ENCODE measurements around the gene SPATA13. TPM values are rescaled to one million over a fixed set of nuclear protein-coding genes. Genes with fewer than 3 reads are reported as not detected.

SPATA13 gene
- total RNA-seq, 1 donor, result 122 TPM

DNA sequence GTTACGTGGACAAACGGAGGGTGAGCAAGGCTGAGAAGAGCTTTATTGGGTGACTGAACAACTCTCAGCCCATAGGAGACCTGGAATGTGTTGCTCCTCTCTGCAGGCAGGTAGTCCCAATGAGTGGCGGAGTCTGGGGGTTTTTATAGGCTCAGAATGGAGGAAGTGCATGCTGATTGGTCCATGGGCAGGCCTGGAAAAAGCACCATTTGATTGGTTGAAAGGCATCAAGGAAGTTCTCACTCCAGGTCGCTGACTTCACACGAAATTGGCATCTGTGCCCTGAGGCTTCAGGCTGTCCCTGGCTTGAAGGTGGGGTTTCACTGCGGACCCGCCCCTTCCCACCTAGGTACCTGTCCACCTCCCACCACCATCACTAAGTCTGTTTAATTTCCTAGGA, 65.4 kb downstream of the SPATA13 start:
- Histone ChIP-seq H3K4me3 (ENCODE audit: low read length) (no peak overlapping the region), H3K9me3 (ENCODE audit: low read depth, low read length) (no peaks in the 10 kb centered on the region), H3K4me1 (ENCODE audit: insufficient read depth, low read length) (peaks cover 40% of the 10 kb centered on the region), H3K27me3 (ENCODE audit: insufficient read depth, low read length) (no peaks in the 10 kb centered on the region)

DNA sequence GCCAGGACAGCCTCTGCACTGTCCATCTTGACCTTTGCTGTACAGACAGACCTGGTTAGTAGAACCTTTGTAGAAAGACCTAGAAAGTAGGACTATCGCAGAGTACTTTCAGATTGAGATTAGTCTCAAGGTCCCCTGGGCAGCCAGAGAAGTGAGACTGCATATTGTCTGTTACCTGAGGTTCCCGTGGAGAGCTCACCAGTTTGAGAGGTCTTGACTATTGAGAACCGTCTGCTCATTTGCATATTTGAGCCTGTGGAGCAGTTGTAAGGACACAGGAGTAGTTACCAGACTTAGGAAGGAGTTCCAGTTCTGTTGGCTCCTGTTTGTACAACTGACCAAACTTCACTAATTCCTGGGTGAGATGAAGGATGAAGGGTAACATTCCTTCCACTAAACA, 66.2 kb downstream of the SPATA13 start:
- Histone ChIP-seq H3K4me1 (ENCODE audit: insufficient read depth, low read length) (peaks cover 41% of the 10 kb centered on the region), H3K4me3 (ENCODE audit: low read length) (no peak overlapping the region), H3K9me3 (ENCODE audit: low read depth, low read length) (no peaks in the 10 kb centered on the region), H3K27me3 (ENCODE audit: insufficient read depth, low read length) (no peaks in the 10 kb centered on the region)

DNA sequence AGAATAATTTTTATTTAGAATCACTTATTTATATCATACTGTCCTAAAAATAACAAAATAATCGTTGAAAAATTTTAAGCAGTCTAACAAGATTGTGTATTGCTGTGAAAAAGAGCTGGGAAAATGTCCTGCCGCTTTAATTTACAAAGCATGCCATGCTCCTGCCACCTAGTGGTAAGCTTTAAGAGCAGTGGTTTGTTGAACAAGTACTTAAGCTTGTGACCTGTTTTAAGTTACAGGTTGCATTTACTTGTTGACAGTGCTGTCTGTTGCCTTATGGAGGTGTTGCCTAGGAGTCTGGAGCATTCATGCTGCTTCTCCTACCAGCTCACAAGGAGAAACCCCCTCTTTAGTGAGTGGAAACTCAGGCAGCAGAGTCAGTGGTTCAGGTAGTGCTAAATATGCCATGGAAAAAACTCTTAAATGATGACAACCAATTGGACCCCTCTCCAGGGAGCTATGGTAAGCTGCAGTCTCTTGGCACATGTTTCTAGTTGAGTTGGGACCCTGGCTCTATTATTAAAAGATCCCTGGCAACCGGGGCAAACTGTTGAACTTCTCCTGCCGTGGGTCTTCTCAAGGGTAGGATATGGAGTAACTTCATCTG, 68.4 kb downstream of the SPATA13 start:
- Histone ChIP-seq H3K4me3 (ENCODE audit: low read length) (no peak overlapping the region), H3K9me3 (ENCODE audit: low read depth, low read length) (no peaks in the 10 kb centered on the region), H3K4me1 (ENCODE audit: insufficient read depth, low read length) (peaks cover 35% of the 10 kb centered on the region), H3K27me3 (ENCODE audit: insufficient read depth, low read length) (no peaks in the 10 kb centered on the region)

GRCh38 chr13:24230428-24231072, 70.0 kb downstream of the SPATA13 start:
- Histone ChIP-seq H3K4me3 (ENCODE audit: low read length) (no peak overlapping the region), H3K27me3 (ENCODE audit: insufficient read depth, low read length) (no peaks in the 10 kb centered on the region), H3K9me3 (ENCODE audit: low read depth, low read length) (no peaks in the 10 kb centered on the region), H3K4me1 (ENCODE audit: insufficient read depth, low read length) (peaks cover 21% of the 10 kb centered on the region)

DNA sequence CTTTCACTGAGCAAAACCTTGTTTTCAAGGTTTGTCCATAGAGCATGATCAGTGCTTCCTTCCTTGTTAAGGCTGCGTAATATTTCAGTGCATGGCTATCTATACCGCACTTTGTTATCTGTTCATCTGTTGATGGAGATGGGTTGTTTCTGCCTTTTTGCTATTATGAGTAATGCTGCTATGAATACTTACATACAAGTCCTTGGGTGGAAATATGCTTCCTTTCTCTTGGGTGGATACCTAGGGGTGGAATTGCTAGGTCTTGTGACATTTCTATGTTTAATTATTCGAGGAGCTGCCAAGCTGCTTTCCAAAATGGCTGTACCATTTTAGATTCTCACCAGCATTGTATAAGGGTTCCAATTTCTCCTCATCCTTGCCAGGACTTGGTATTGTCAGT, 70.9 kb downstream of the SPATA13 start:
- Histone ChIP-seq H3K4me3 (ENCODE audit: low read length) (no peak overlapping the region), H3K9me3 (ENCODE audit: low read depth, low read length) (no peaks in the 10 kb centered on the region), H3K4me1 (ENCODE audit: insufficient read depth, low read length) (peaks cover 17% of the 10 kb centered on the region), H3K27me3 (ENCODE audit: insufficient read depth, low read length) (no peaks in the 10 kb centered on the region)

- no peaks in the 10 kb centered on the region for H3K27me3 ChIP-seq (ENCODE audit: insufficient read depth, low read length)
- H3K9me3 ChIP-seq (ENCODE audit: low read depth, low read length), result no peaks in the 10 kb centered on the region
Measured at GRCh38 chr13:24232037-24232436, 71.5 kb downstream of the SPATA13 start.

GRCh38 chr13:24232474-24232873, 72.0 kb downstream of the SPATA13 start:
- no peak overlapping the region for H3K4me3 ChIP-seq (ENCODE audit: low read length)
- peaks cover 17% of the 10 kb centered on the region for H3K4me1 ChIP-seq (ENCODE audit: insufficient read depth, low read length)

More at GRCh38 chr13:24232037-24232436, 71.5 kb downstream of the SPATA13 start:
- Histone ChIP-seq H3K4me3 (ENCODE audit: low read length) (no peak overlapping the region), H3K4me1 (ENCODE audit: insufficient read depth, low read length) (peaks cover 17% of the 10 kb centered on the region)

DNA sequence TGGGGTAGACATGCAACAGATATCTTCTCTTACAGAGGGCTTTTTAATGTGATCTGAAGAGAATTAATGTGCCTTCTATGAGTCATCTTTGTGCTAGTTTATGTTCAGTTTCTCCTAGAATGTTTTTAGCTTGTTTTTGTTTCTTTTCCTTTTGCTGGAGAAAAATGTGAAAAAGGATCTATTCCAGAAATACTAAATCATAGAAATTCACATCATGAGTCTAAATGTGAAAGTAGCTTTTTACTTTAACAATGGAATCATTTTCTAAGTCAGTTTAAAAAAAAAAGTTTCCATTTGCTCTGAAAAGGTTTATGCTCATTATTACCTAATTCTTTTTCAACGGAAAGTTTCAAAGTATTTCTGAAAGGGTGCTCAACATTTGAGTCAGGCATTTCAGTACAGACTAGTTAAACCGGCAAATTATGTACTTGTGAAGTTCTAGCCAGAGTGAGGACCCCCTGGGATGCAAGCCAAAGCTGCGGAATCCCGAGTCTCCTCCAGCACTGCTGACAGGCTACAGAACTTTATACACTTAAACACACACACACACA, 72.9 kb downstream of the SPATA13 start:
- peaks cover 17% of the 10 kb centered on the region for H3K4me1 ChIP-seq (ENCODE audit: insufficient read depth, low read length)
- H3K27me3 ChIP-seq (ENCODE audit: insufficient read depth, low read length), result no peaks in the 10 kb centered on the region
- H3K4me3 ChIP-seq (ENCODE audit: low read length), result no peak overlapping the region
- no peaks in the 10 kb centered on the region for H3K9me3 ChIP-seq (ENCODE audit: low read depth, low read length)

More at GRCh38 chr13:24232474-24232873, 72.0 kb downstream of the SPATA13 start:
- no peaks in the 10 kb centered on the region for H3K27me3 ChIP-seq (ENCODE audit: insufficient read depth, low read length)
- no peaks in the 10 kb centered on the region for H3K9me3 ChIP-seq (ENCODE audit: low read depth, low read length)

DNA sequence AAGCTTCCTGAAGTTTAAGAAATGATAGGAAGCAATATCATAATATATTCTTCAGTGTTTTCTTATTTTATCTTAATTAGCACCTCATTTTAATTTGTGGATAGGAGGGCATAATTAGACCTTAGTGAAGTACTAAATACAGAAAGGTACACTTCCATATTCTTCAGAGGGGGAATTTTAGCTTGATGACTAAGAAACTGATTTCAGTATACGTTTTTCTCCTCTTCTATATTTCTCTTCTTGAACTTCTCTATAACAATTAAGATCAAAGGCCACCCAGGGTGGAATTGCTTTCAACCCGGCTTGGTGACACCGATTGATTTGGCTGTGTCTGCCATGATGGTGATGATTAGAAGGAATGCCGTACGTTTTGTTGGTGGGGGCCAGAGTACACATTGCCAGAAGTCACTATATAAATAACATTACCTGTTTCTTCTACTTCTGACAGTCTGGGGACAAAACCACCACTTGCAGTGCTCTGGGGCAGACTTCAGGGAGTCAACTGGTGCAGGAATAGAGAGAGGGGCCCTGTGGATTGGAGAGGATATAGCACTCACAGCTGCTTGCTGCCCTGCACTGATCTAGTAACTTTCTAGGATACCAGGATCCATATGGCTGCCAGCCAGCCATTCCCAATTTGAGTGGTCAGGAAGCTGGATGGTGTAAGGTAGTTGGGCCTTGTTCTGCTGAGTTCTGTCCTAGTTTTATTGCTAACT, 73.8 kb downstream of the SPATA13 start:
- Histone ChIP-seq H3K4me3 (ENCODE audit: low read length) (no peak overlapping the region), H3K9me3 (ENCODE audit: low read depth, low read length) (no peaks in the 10 kb centered on the region), H3K27me3 (ENCODE audit: insufficient read depth, low read length) (no peaks in the 10 kb centered on the region), H3K4me1 (ENCODE audit: insufficient read depth, low read length) (peaks cover 11% of the 10 kb centered on the region)

DNA sequence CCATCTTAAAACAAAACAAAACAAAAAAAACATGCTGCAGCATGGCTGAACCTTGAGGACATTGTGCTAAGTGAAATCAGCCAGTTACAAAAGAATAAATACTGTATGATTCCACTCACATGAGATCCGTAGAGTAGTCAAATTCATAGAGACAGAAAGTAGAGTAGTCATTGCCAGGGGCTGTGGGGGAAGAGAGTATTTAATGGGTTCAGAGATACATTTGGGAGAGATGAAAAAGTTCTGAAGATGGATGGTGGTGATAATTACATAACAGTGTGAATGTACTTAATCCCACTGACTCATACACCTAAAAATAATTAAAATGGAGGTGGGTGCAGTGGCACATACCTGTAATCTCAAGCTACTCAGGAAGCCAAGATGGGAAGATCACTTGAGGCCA, 76.8 kb downstream of the SPATA13 start:
- H3K9me3 ChIP-seq (ENCODE audit: low read depth, low read length), result no peaks in the 10 kb centered on the region
- H3K4me3 ChIP-seq (ENCODE audit: low read length), result no peak overlapping the region
- H3K4me1 ChIP-seq (ENCODE audit: insufficient read depth, low read length), result no peaks in the 10 kb centered on the region
- no peaks in the 10 kb centered on the region for H3K27me3 ChIP-seq (ENCODE audit: insufficient read depth, low read length)

DNA sequence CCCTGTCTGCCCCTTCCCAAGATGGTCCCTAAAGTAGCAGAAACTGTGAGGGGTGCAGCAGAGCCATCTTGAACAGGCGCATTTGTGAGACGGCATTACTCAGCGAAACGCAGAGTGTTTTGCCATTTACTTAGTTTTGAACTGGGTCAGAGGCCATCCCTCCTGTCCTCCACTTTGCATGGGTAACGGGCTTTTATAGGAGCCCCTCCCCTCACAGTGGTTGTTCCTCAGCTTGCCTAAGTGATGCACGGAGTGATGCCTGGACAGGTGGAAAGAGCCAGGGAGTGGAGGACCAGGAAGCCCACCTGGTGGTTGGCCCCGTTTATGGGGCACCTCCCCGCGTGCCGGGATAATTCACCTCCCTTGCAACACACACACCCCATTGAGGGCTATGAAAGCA, 80.8 kb downstream of the SPATA13 start:
- no peaks in the 10 kb centered on the region for H3K9me3 ChIP-seq (ENCODE audit: low read depth, low read length)
- H3K4me3 ChIP-seq (ENCODE audit: low read length), result no peak overlapping the region
- peaks cover 8% of the 10 kb centered on the region for H3K4me1 ChIP-seq (ENCODE audit: insufficient read depth, low read length)
- H3K27me3 ChIP-seq (ENCODE audit: insufficient read depth, low read length), result no peaks in the 10 kb centered on the region

GRCh38 chr13:24242100-24242499, 81.6 kb downstream of the SPATA13 start:
- Histone ChIP-seq H3K4me3 (ENCODE audit: low read length) (no peak overlapping the region), H3K4me1 (ENCODE audit: insufficient read depth, low read length) (peaks cover 8% of the 10 kb centered on the region), H3K9me3 (ENCODE audit: low read depth, low read length) (no peaks in the 10 kb centered on the region), H3K27me3 (ENCODE audit: insufficient read depth, low read length) (no peaks in the 10 kb centered on the region)

DNA sequence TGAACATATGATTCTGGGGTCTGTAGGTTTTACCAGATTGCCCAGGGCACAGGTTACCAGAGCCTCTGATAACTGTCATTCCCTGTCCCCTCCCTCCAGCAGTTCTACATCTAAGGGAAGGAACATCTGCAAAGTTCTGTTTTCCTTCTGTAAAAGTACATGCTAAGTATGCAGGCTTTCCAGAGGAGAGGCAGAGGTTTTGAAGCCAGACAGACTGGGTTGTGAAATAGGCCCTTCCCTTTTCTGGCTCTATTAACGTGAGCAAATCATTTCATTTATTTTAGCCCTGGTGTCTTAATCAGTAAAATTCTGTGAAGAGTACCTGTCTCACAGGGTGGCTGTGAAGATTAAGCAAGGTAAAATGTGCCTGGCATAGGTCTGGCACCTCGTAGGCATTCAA, 82.8 kb downstream of the SPATA13 start:
- Histone ChIP-seq H3K4me3 (ENCODE audit: low read length) (no peak overlapping the region), H3K4me1 (ENCODE audit: insufficient read depth, low read length) (peaks cover 8% of the 10 kb centered on the region), H3K27me3 (ENCODE audit: insufficient read depth, low read length) (no peaks in the 10 kb centered on the region), H3K9me3 (ENCODE audit: low read depth, low read length) (no peaks in the 10 kb centered on the region)

DNA sequence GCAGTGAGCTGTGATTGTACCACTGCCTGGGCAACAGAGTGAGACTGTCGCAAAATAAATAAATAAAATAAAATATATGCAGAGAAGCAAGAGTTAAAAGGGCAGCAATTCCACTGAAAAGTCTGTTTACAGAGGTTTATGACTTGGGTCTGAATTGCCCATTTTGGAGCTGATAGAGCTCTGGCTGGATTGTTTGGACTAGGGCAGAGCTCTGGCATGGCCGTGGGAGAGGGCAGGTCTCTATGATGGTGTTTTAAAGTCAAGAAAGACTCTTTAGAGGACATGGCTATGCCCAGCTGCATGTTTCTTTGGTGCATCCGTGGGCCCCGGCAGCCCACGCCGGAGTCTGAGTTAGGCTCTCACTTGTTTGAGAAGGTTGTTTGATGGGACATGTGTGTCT, 84.3 kb downstream of the SPATA13 start:
- H3K4me3 ChIP-seq (ENCODE audit: low read length), result no peak overlapping the region
- H3K27me3 ChIP-seq (ENCODE audit: insufficient read depth, low read length), result no peaks in the 10 kb centered on the region
- H3K4me1 ChIP-seq (ENCODE audit: insufficient read depth, low read length), result peaks cover 15% of the 10 kb centered on the region
- H3K9me3 ChIP-seq (ENCODE audit: low read depth, low read length), result no peaks in the 10 kb centered on the region

DNA sequence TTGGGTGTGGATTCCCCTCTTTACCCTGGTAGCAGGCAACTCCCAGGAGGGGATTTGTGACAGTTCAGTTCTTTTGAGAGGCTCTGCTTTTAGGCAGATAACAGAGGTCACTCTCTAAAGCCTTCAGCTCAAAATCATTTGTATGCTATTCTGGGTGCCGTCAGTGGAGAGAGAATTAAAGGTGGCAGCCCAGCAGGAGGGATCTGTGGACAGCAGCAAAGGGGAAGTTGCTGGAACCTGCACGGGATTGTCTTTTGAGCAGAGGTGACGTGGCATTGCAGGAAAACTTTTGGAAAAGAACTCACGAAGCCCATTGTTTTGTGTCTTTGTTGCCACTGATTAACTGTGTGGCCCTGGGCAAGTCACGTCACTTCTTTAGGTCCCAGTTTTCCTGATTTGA, 86.5 kb downstream of the SPATA13 start:
- Histone ChIP-seq H3K4me3 (ENCODE audit: low read length) (no peak overlapping the region), H3K4me1 (ENCODE audit: insufficient read depth, low read length) (peaks cover 33% of the 10 kb centered on the region), H3K9me3 (ENCODE audit: low read depth, low read length) (no peaks in the 10 kb centered on the region), H3K27me3 (ENCODE audit: insufficient read depth, low read length) (no peaks in the 10 kb centered on the region)
